BE2C (cell line): ENCODE results near the gene ETF1.

Source experiments
- DNase-seq: peaks from one replicate; pipeline ENCODE4 v3.0.0-alpha.2; 2020
- H3K27me3 ChIP-seq: fragments of 250-450 bp; sonication (Bioruptor Pico); 2 replicates; pipeline ENCODE4 v1.5.1; 2020; ENCODE audit warnings: mild to moderate bottlenecking
- H3K36me3 ChIP-seq: fragments of 250-450 bp; sonication (Bioruptor Pico); 2 replicates; pipeline ENCODE4 v1.5.1; 2020; ENCODE audit warnings: mild to moderate bottlenecking
- H3K4me1 ChIP-seq: fragments of 250-450 bp; sonication (Bioruptor Pico); 2 replicates; pipeline ENCODE4 v1.5.1; 2020
- H3K4me3 ChIP-seq: 2 replicates; pipeline ENCODE4 v1.5.1; 2011; ENCODE audit warnings: low read depth, low read length
- H3K9me3 ChIP-seq: fragments of 250-450 bp; sonication (Bioruptor Pico); 2 replicates; pipeline ENCODE4 v1.5.1; 2020
- CTCF ChIP-seq: IDR thresholded peaks from 2 replicates; pipeline ENCODE4 v1.5.1; 2012; ENCODE audit warnings: mild to moderate bottlenecking, low read depth, low read length

Gene ETF1

GRCh38 chr5:138465261-138466124 lies 77.5 kb downstream of the ETF1 start, which contains the start of gene EGR1:
EGR1 (plus strand) TSS chr5:138465479; CDS start chr5:138465762, 283 bp downstream.
- peaks cover 18% of the 10 kb centered on the region for H3K36me3 ChIP-seq
- no peak for TF ChIP-seq CTCF
- H3K4me1 ChIP-seq = no peaks in the 10 kb centered on the region
- H3K4me3 ChIP-seq = peak within 1 kb of the TSS; percentile 97
- no peaks in the 10 kb centered on the region for H3K9me3 ChIP-seq
- H3K27me3 ChIP-seq = peaks cover 3% of the 10 kb centered on the region; the same call in 1 of the 2 replicates
- DNase-seq = peak; percentile 95

GRCh38 chr5:138464388-138465260 lies 78.4 kb downstream of the ETF1 start:
- Histone ChIP-seq H3K36me3 (peaks cover 18% of the 10 kb centered on the region), H3K4me3 (peak overlapping the region; percentile 97), H3K4me1 (no peaks in the 10 kb centered on the region), H3K9me3 (no peaks in the 10 kb centered on the region), H3K27me3 (peaks cover 1% of the 10 kb centered on the region; the same call in 1 of the 2 replicates)
- no peak for TF ChIP-seq CTCF
- DNase-seq = peak; percentile 98

- Histone ChIP-seq H3K9me3 (no peaks in the 10 kb centered on the region), H3K4me3 (peak overlapping the region; percentile 97), H3K4me1 (no peaks in the 10 kb centered on the region), H3K36me3 (peaks cover 18% of the 10 kb centered on the region), H3K27me3 (no peaks in the 10 kb centered on the region)
- peak; percentile 74 for TF ChIP-seq CTCF
- peak; percentile 98 for DNase-seq
These were observed 79.0 kb downstream of the ETF1 start for GRCh38 chr5:138464008-138464387.

GRCh38 chr5:138463419-138464007 lies 79.5 kb downstream of the ETF1 start:
- no peaks in the 10 kb centered on the region for H3K27me3 ChIP-seq
- no peak for DNase-seq
- H3K36me3 ChIP-seq = peaks cover 18% of the 10 kb centered on the region
- H3K4me3 ChIP-seq = peak overlapping the region; percentile 97
- no peaks in the 10 kb centered on the region for H3K9me3 ChIP-seq
- 0 out of 2 replicates have a peak, but pooled peaks have one; percentile 8 for TF ChIP-seq CTCF
- no peaks in the 10 kb centered on the region for H3K4me1 ChIP-seq

- no peak for DNase-seq
- H3K36me3 ChIP-seq = peaks cover under 1% of the 10 kb centered on the region; the same call in 1 of the 2 replicates
- no peak for TF ChIP-seq CTCF
- H3K4me1 ChIP-seq = no peaks in the 10 kb centered on the region
- no peak overlapping the region for H3K4me3 ChIP-seq
- no peaks in the 10 kb centered on the region for H3K27me3 ChIP-seq
- no peaks in the 10 kb centered on the region for H3K9me3 ChIP-seq
These were observed 81.5 kb downstream of the ETF1 start for GRCh38 chr5:138461343-138462125.
